Ishikawa (cell line): Measurements from ENCODE around the gene DNAH6.

ENCODE experiments used
- EGR1 ChIP-seq: IDR thresholded peaks from 2 replicates; pipeline ENCODE4 v1.6.1; 2012
- MAX ChIP-seq: IDR thresholded peaks from 2 replicates; pipeline ENCODE4 v1.6.1; 2012
- TF ChIP-seq, protein P1 (sequence below): IDR thresholded peaks from 2 replicates; pipeline ENCODE4 v1.6.1; 2012

DNA sequence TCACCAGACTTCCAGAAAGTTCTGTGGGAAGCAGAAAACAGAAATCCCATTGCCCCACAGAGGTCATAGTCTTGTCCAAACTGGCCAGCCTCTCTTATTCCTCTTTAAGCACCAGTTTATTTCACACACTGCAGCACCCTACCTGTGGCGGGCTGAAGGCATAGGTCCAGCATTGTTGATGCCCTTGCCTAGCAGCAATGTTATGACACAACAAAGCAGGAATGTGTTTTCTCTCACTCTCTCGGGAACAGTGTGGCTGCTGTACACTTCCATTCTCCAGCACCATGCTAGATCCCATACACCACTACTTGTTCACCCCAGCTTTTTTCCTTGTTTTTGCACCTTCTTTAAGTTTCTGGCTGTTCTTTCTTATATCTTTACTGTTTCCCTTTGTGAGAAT is 181.6 kb downstream of the DNAH6 start:
- TF ChIP-seq, protein P1, sequence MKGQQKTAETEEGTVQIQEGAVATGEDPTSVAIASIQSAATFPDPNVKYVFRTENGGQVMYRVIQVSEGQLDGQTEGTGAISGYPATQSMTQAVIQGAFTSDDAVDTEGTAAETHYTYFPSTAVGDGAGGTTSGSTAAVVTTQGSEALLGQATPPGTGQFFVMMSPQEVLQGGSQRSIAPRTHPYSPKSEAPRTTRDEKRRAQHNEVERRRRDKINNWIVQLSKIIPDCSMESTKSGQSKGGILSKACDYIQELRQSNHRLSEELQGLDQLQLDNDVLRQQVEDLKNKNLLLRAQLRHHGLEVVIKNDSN, result no peak
- TF ChIP-seq MAX (no peak), EGR1 (no peak)
